Neural progenitor cell (in vitro differentiated cells): Measurements from ENCODE around the gene PPIL6. TPM values are rescaled to one million over a fixed set of nuclear protein-coding genes. Genes with fewer than 3 reads are reported as not detected.

Experiments used
- DNase-seq: peaks from one replicate; pipeline ENCODE4 v3.0.0-alpha.2; 2016; ENCODE audit warnings: low spot score
- H2AFZ ChIP-seq: fragments of 200-600 bp; sonication (generic); replicated peaks from 2 replicates; pipeline ENCODE4 v1.6.1; 2016; ENCODE audit warnings: antibody characterized with exemption
- H3F3A ChIP-seq: fragments of 200-600 bp; sonication (generic); 2 replicates; pipeline ENCODE4 v1.6.1; 2016; ENCODE audit warnings: antibody characterized with exemption, low read depth
- H3K27ac ChIP-seq: fragments of 200-600 bp; sonication (generic); 2 replicates; pipeline ENCODE4 v1.5.1; 2016; ENCODE audit warnings: mild to moderate bottlenecking
- H3K27me3 ChIP-seq: fragments of 200-600 bp; sonication (generic); 2 replicates; pipeline ENCODE4 v1.6.1; 2016; ENCODE audit warnings: mild to moderate bottlenecking, moderate library complexity
- H3K36me3 ChIP-seq: fragments of 200-600 bp; sonication (generic); 2 replicates; pipeline ENCODE4 v1.5.1; 2016
- H3K4me1 ChIP-seq: fragments of 200-600 bp; sonication (generic); 2 replicates; pipeline ENCODE4 v1.6.1; 2016; ENCODE audit warnings: mixed run types
- H3K4me2 ChIP-seq: fragments of 200-600 bp; sonication (generic); 2 replicates; pipeline ENCODE4 v1.6.1; 2016
- H3K4me3 ChIP-seq: fragments of 200-600 bp; sonication (generic); 2 replicates; pipeline ENCODE4 v1.5.1; 2016
- H3K79me2 ChIP-seq: fragments of 200-600 bp; sonication (generic); 2 replicates; pipeline ENCODE4 v1.6.1; 2016; ENCODE audit warnings: low read depth
- H3K9ac ChIP-seq: fragments of 200-600 bp; sonication (generic); 2 replicates; pipeline ENCODE4 v1.6.1; 2016
- H3K9me3 ChIP-seq: fragments of 200-600 bp; sonication (generic); 2 replicates; pipeline ENCODE4 v1.5.1; 2016; ENCODE audit warnings: low read depth
- H4K20me1 ChIP-seq: fragments of 200-600 bp; sonication (generic); 2 replicates; pipeline ENCODE4 v1.6.1; 2016; ENCODE audit warnings: low read depth
- H3K27ac Mint-ChIP-seq: 3 replicates; pipeline ENCODE4 v1.8.0; 2021; ENCODE audit warnings: mixed read lengths
- H3K27me3 Mint-ChIP-seq: 2 replicates; pipeline ENCODE4 v1.8.0; 2022; ENCODE audit warnings: low read depth, mild to moderate bottlenecking, inconsistent platforms, moderate library complexity, mixed read lengths; ENCODE audit not compliant: insufficient read depth
- H3K36me3 Mint-ChIP-seq: 3 replicates; pipeline ENCODE4 v1.8.0; 2021; ENCODE audit warnings: mixed read lengths
- H3K4me1 Mint-ChIP-seq: 3 replicates; pipeline ENCODE4 v1.8.0; 2021; ENCODE audit warnings: mixed read lengths
- H3K4me3 Mint-ChIP-seq: 3 replicates; pipeline ENCODE4 v1.8.0; 2021; ENCODE audit warnings: mild to moderate bottlenecking, moderate library complexity, mixed read lengths
- H3K9me3 Mint-ChIP-seq: 3 replicates; pipeline ENCODE4 v1.8.0; 2020; ENCODE audit warnings: mixed read lengths
- CTCF ChIP-seq: fragments of 200-600 bp; sonication (generic); IDR thresholded peaks from 2 replicates; pipeline ENCODE4 v1.5.1; 2017; ENCODE audit warnings: antibody characterized with exemption, mild to moderate bottlenecking
- EZH2 ChIP-seq: fragments of 200-600 bp; sonication (generic); IDR thresholded peaks from 2 replicates; pipeline ENCODE4 v1.6.1; 2017; ENCODE audit warnings: antibody characterized with exemption, mild to moderate bottlenecking, moderate library complexity
- EZH2phosphoT487 ChIP-seq: fragments of 200-600 bp; sonication (generic); IDR thresholded peaks from 2 replicates; pipeline ENCODE4 v1.6.1; 2017; ENCODE audit warnings: antibody characterized with exemption
- total RNA-seq: library from RNA; depleted of rRNA; stranded (reverse); fragments of >200 nt; gene quantifications from 2 replicates; pipeline ENCODE4 v1.2.3, GENCODE V29; 2015; ENCODE audit warnings: low replicate concordance

PPIL6 gene
- total RNA-seq, 1 donor from 2014 or later, result 7.9 TPM

- Histone ChIP-seq H3K79me2 (no peaks in the 10 kb centered on the region), H2AFZ (no peak overlapping the region), H3K27ac (no peak overlapping the region), H3K4me3 (no peak overlapping the region), H3K27me3 (no peaks in the 10 kb centered on the region), H3F3A (no peaks in the 10 kb centered on the region), H3K36me3 (no peaks in the 10 kb centered on the region), H3K9me3 (no peaks in the 10 kb centered on the region), H3K4me2 (no peak overlapping the region), H4K20me1 (no peaks in the 10 kb centered on the region), H3K9ac (no peak overlapping the region), H3K4me1 (peaks cover 4% of the 10 kb centered on the region)
- DNase-seq, result no peak
- TF ChIP-seq EZH2, result no peak
- no peak for TF ChIP-seq CTCF
- TF ChIP-seq EZH2phosphoT487, result no peak
- Mint-ChIP-seq H3K27ac (no peak overlapping the region), H3K36me3 (peaks cover 1% of the 10 kb centered on the region), H3K4me1 (no peaks in the 10 kb centered on the region), H3K27me3 (peaks cover 4% of the 10 kb centered on the region), H3K9me3 (no peaks in the 10 kb centered on the region), H3K4me3 (no peak overlapping the region)
These were observed 15.5 kb downstream of the PPIL6 start for GRCh38 chr6:109424946-109425345.

- H3K4me1 ChIP-seq, result peaks cover 4% of the 10 kb centered on the region
- no peak overlapping the region for H3K27ac Mint-ChIP-seq
- no peak overlapping the region for H3K4me3 Mint-ChIP-seq
- H4K20me1 ChIP-seq, result no peaks in the 10 kb centered on the region
- no peaks in the 10 kb centered on the region for H3K36me3 ChIP-seq
- H3K9ac ChIP-seq, result no peak overlapping the region
- H3K4me2 ChIP-seq, result no peak overlapping the region
- H3K4me1 Mint-ChIP-seq, result no peaks in the 10 kb centered on the region
- peaks cover 4% of the 10 kb centered on the region for H3K36me3 Mint-ChIP-seq
- H3K27ac ChIP-seq, result no peak overlapping the region
- no peaks in the 10 kb centered on the region for H3K27me3 ChIP-seq
- TF ChIP-seq EZH2phosphoT487 (no peak), EZH2 (no peak), CTCF (no peak)
- DNase-seq, result no peak
- no peaks in the 10 kb centered on the region for H3K79me2 ChIP-seq
- H3K9me3 Mint-ChIP-seq, result no peaks in the 10 kb centered on the region
- H3K9me3 ChIP-seq, result no peaks in the 10 kb centered on the region
- H3F3A ChIP-seq, result no peaks in the 10 kb centered on the region
- H3K27me3 Mint-ChIP-seq, result peaks cover 2% of the 10 kb centered on the region
- H2AFZ ChIP-seq, result no peak overlapping the region
- H3K4me3 ChIP-seq, result no peak overlapping the region
These were observed 19.2 kb downstream of the PPIL6 start for GRCh38 chr6:109421184-109421583.

- no peak overlapping the region for H3K4me3 Mint-ChIP-seq
These were observed 19.7 kb downstream of the PPIL6 start for GRCh38 chr6:109420751-109421150.

More at GRCh38 chr6:109420751-109421150, 19.7 kb downstream of the PPIL6 start:
- H3K9me3 Mint-ChIP-seq, result no peaks in the 10 kb centered on the region
- Histone ChIP-seq H3K9me3 (no peaks in the 10 kb centered on the region), H3K4me1 (peaks cover 4% of the 10 kb centered on the region), H3K4me2 (no peak overlapping the region), H3K4me3 (no peak overlapping the region), H3K9ac (no peak overlapping the region), H2AFZ (no peak overlapping the region), H4K20me1 (no peaks in the 10 kb centered on the region), H3K27me3 (no peaks in the 10 kb centered on the region), H3K27ac (no peak overlapping the region), H3K36me3 (no peaks in the 10 kb centered on the region), H3F3A (no peaks in the 10 kb centered on the region), H3K79me2 (no peaks in the 10 kb centered on the region)
- no peaks in the 10 kb centered on the region for H3K4me1 Mint-ChIP-seq
- H3K27me3 Mint-ChIP-seq, result peaks cover 2% of the 10 kb centered on the region
- peaks cover 4% of the 10 kb centered on the region for H3K36me3 Mint-ChIP-seq
- TF ChIP-seq CTCF (no peak), EZH2phosphoT487 (no peak), EZH2 (no peak)
- DNase-seq, result no peak
- no peak overlapping the region for H3K27ac Mint-ChIP-seq
